Stomach (tissue), 9 donors: Measurements from ENCODE around the gene RAB8B. TPM values are rescaled to one million over a fixed set of nuclear protein-coding genes. Genes with fewer than 3 reads are reported as not detected.
"Not testable (repeated sequence)": the region's sequence is repeated elsewhere in the genome, so short reads cannot be mapped to it uniquely, and the experiment has no call there.

Experiments
- DNase-seq, 2 donors: peaks; one replicate each; pipeline versions ENCODE4 v3.0.0 to v3.0.0-alpha.2; 2013 to 2019
- H3K27ac ChIP-seq, 5 donors: fragments of 200-600 bp in 4 of 5; sonication (generic) in 4 of 5; one replicate each; pipeline ENCODE4 v1.5.1; 2013 to 2019; ENCODE audit warnings: mild to moderate bottlenecking in 1 of 5, moderate library complexity in 1 of 5
- H3K27me3 ChIP-seq, 3 donors: fragments of 200-600 bp; sonication (generic); one replicate each; pipeline ENCODE4 v1.5.1; 2017 to 2019; ENCODE audit warnings: mixed run types in 1 of 3
- H3K36me3 ChIP-seq, 4 donors: fragments of 200-600 bp; sonication (generic); 1 replicate in 3 of 4; 2 replicates in 1 of 4; pipeline ENCODE4 v1.5.1; 2016 to 2019
- H3K4me1 ChIP-seq, 4 donors: fragments of 200-600 bp; sonication (generic); one replicate each; pipeline ENCODE4 v1.5.1; 2016 to 2019
- H3K4me3 ChIP-seq, 4 donors: fragments of 200-600 bp; sonication (generic) in 3 of 4; one replicate each; pipeline ENCODE4 v1.5.1; 2016 to 2019; ENCODE audit warnings: mild to moderate bottlenecking in 1 of 4
- H3K9me3 ChIP-seq, 4 donors: fragments of 200-600 bp; sonication (generic); one replicate each; pipeline ENCODE4 v1.5.1; 2016 to 2019
- EP300 ChIP-seq: sonication (generic); formaldehyde crosslinking; IDR thresholded peaks from one replicate; pipeline ENCODE4 v1.6.1; 2017; ENCODE audit warnings: antibody characterized with exemption
- POLR2A ChIP-seq, 4 donors: fragments of 450-650 bp; IDR thresholded peaks; one replicate each; pipeline ENCODE4 v1.6.1; 2016; ENCODE audit warnings: antibody characterized with exemption in 4 of 4, control low read depth in 2 of 4, mild to moderate bottlenecking in 1 of 4, moderate library complexity in 1 of 4
- POLR2AphosphoS5 ChIP-seq, 3 donors: sonication (generic); formaldehyde crosslinking; IDR thresholded peaks; one replicate each; pipeline ENCODE4 v1.6.1; 2016; ENCODE audit warnings: antibody characterized with exemption in 3 of 3
- WGBS, 5 donors: extraction: QIAGEN DNeasy Blood & Tissue Kit in 3 of 5; methylation state at CpG; one replicate each; pipeline versions ENCODE4 v1.1.5 to v1.1.7; 2013 to 2018; 5-methylcytosine and 5-hydroxymethylcytosine counted together
- intact Hi-C: fragments of 100-400 bp; cut with DNase I; formaldehyde crosslinking; loops from one replicate; pipeline ENCODE4 v1.15.1; 2023; ENCODE audit warnings: low total_unique reads
- polyA plus RNA-seq, 3 donors: library from polyadenylated mRNA; stranded (reverse); fragments of 200-250 nt; gene quantifications; one replicate each; pipeline ENCODE4 v1.2.3, GENCODE V29; 2013
- total RNA-seq, 5 donors: library from RNA; depleted of rRNA; stranded (reverse); fragments of >200 nt; gene quantifications; one replicate each; pipeline versions ENCODE4 v1.1.0 to v1.2.3, GENCODE V29; 2014 to 2016
- TF ChIP-seq, protein P1 (sequence below), 7 experiments: fragments of 450-650 bp in 4 of 7; fragments of 200-600 bp in 3 of 7; sonication (generic) in 3 of 7; IDR thresholded peaks; one replicate each; pipeline ENCODE4 v1.5.1; 2016 to 2019; ENCODE audit warnings: antibody characterized with exemption in 7 of 7, control low read depth in 2 of 7, mild to moderate bottlenecking in 1 of 7
- donor health status: healthy with polysubstance abuse.
- donor health status: Bipolar disorder and iron deficiency.
- donor health status: healthy.

RAB8B gene
- total and polyA plus RNA-seq, 8 donors, result 2.0 to 103 (median 13.5) TPM

DNA sequence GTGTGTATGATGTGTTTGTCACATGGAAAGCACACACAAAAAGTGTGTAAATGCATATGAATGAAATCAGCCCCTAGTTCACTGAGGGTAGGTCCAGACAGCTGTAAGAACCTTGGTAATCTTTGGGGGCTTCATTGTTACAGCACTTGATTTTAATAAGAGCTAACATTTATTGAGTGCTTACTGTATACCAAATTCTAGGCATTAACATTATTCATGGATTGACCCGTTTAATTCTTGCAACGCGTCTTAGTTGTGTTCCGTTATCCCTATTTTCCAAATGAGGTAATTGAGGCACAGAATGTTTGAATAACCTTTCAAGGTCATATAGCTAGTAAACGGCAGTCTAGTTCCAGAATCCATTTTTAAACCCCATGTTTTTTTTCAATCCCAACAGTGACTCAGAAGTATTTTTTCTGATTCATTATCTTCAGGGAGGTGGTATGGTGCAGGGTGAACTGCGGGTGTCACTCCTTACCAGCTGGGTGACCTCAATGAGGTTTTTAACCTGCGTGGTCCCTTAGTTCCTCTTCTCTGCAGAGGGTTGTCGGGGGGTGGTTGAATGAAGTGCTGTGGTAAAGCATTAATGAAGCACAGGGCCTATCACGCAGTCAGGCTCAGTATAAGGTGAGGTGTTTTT, 14.2 kb downstream of the RAB8B start:
- Histone ChIP-seq H3K36me3 (no peaks in the 10 kb centered on the region), H3K27me3 (no peaks in the 10 kb centered on the region), H3K4me3 (no peak overlapping the region), H3K4me1 (peaks cover 12 to 45% (median 30%) of the 10 kb centered on the region in 4 donors), H3K9me3 (no peaks in the 10 kb centered on the region), H3K27ac (no peak overlapping the region)
- WGBS, 5 donors, result 71 to 82% (median 78%) methylated on average over 9 of the region's 9 CpGs
- intact Hi-C loops, result no loop called here
- TF ChIP-seq POLR2AphosphoS5 (IDR thresholded peaks at IDR 0.05) (no peak), EP300 (no peak), POLR2A (IDR thresholded peaks at IDR 0.05) (no peak)
- TF ChIP-seq, protein P1, sequence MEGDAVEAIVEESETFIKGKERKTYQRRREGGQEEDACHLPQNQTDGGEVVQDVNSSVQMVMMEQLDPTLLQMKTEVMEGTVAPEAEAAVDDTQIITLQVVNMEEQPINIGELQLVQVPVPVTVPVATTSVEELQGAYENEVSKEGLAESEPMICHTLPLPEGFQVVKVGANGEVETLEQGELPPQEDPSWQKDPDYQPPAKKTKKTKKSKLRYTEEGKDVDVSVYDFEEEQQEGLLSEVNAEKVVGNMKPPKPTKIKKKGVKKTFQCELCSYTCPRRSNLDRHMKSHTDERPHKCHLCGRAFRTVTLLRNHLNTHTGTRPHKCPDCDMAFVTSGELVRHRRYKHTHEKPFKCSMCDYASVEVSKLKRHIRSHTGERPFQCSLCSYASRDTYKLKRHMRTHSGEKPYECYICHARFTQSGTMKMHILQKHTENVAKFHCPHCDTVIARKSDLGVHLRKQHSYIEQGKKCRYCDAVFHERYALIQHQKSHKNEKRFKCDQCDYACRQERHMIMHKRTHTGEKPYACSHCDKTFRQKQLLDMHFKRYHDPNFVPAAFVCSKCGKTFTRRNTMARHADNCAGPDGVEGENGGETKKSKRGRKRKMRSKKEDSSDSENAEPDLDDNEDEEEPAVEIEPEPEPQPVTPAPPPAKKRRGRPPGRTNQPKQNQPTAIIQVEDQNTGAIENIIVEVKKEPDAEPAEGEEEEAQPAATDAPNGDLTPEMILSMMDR (IDR thresholded peaks at IDR 0.05), result no peak
- no peak for DNase-seq

DNA sequence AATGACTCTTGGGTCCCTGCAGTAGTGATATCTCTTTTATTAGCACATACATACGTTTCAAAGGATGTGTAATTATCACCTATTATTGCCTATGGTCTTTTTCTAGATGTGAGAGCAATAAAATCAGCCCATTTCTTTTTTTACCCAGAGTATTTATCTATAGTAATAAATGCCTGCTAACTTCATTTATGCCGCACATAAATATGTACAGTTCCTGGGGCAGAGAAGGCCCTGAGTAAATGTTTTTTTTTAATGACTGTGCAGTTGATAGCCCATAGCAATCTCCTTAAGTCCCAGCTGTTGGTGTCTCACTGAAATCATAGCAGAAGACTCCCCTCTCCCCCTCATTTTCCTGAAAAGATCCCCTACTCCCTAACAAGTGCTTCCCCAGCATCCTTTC, 16.7 kb downstream of the RAB8B start:
- TF ChIP-seq, protein P1 (IDR thresholded peaks at IDR 0.05), result no peak
- no peak for TF ChIP-seq EP300
- no peak for TF ChIP-seq POLR2AphosphoS5 (IDR thresholded peaks at IDR 0.05)
- TF ChIP-seq POLR2A (IDR thresholded peaks at IDR 0.05), result no peak
- H3K4me1 ChIP-seq, result peaks cover 18 to 46% (median 34%) of the 10 kb centered on the region in 4 donors
- DNase-seq, result no peak
- no peak overlapping the region for H3K27ac ChIP-seq
- H3K4me3 ChIP-seq, result no peak overlapping the region
- H3K36me3 ChIP-seq, result no peaks in the 10 kb centered on the region
- H3K27me3 ChIP-seq, result no peaks in the 10 kb centered on the region
- WGBS, 5 donors, result 76 to 81% (median 80%) methylated on average over 2 of the region's 2 CpGs
- intact Hi-C loops, result no loop called here
- H3K9me3 ChIP-seq, result no peaks in the 10 kb centered on the region

DNA sequence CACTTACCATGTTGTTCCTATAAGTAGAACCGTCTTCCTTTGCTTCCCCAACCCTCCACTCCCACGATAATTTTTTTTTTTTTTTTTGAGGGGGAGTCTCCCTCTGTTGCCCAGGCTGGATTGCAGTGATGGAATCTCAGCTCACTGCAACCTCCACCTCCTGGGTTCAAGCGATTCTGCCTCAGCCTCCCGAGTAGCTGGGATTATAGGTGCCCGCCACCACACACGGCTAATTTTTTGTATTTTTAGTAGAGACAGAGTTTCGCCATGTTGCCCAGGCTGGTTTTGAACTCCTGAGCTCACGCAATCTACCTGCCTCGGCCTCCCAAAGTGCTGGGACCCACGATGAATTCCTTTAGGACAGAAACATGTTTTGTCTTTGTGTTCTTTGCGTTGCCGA, 19.4 kb downstream of the RAB8B start:
- H3K27me3 ChIP-seq, H3K4me3 ChIP-seq, H3K36me3 ChIP-seq, DNase-seq, H3K27ac ChIP-seq, intact Hi-C loops, H3K9me3 ChIP-seq: not testable (repeated sequence)
- peaks cover 25 to 53% (median 44%) of the 10 kb centered on the region in 4 donors for H3K4me1 ChIP-seq
- WGBS, 5 donors, result 96 to 97% (median 96%) methylated on average over 12 of the region's 12 CpGs

GRCh38 chr15:63210151-63211091, 21.0 kb downstream of the RAB8B start:
- Histone ChIP-seq H3K4me1 (peaks cover 25 to 50% (median 42%) of the 10 kb centered on the region in 4 donors), H3K9me3 (no peaks in the 10 kb centered on the region), H3K27ac (peak overlapping the region in 3 of 5 donors; percentile 21 to 83 (median 39)), H3K36me3 (no peaks in the 10 kb centered on the region), H3K27me3 (no peaks in the 10 kb centered on the region), H3K4me3 (no peak overlapping the region)
- intact Hi-C loops, result no loop called here
- WGBS, 5 donors, result 77 to 81% (median 80%) methylated on average over 5 of the region's 5 CpGs
- no peak for DNase-seq
- no peak for TF ChIP-seq EP300
- no peak for TF ChIP-seq POLR2AphosphoS5 (IDR thresholded peaks at IDR 0.05)
- TF ChIP-seq, protein P1 (IDR thresholded peaks at IDR 0.05), result no peak
- TF ChIP-seq POLR2A (IDR thresholded peaks at IDR 0.05), result no peak
